ENCODE measurements around the gene EFCAB6. TPM values are rescaled to one million over a fixed set of nuclear protein-coding genes. Genes with fewer than 3 reads are reported as not detected.

Gene EFCAB6
- total and polyA plus RNA-seq, 4 donors, result 0.14 to 2.1 (median 0.53) TPM

DNA sequence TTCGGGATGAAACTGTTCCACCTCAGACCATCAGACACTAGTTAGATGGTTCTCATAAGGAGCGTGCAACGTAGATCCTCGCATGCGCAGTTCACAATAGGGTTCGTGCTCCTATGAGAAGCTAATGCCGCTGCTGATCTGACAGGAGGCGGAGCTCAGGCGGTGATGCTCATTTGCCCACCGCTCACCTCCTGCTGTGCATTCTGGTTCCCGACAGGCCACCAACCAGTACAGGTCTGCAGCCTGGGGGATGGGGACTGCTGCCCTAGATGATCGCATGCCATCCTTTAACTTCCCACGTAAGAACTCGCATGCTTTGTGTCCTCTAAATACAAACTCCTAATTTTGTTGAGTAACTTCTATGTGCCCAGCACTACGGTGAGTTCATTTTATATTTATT, 62.6 kb downstream of the EFCAB6 start:
- no peaks in the 10 kb centered on the region for H3K36me3 ChIP-seq (ENCODE audit: control insufficient read depth in 4 of 4, insufficient read depth in 3 of 4, low read depth in 1 of 4, low read length in 3 of 4)
- H3K4me1 ChIP-seq (ENCODE audit: control insufficient read depth in 4 of 4, insufficient read depth in 4 of 4, low read length in 3 of 4), result no peaks in the 10 kb centered on the region
- H3K9ac ChIP-seq (ENCODE audit: low read depth in 1 of 2, low read length in 2 of 2), result no peak overlapping the region
- no peak for TF ChIP-seq SP1 (IDR thresholded peaks at IDR 0.05)
- no peak for TF ChIP-seq HNF4G (IDR thresholded peaks at IDR 0.05)
- TF ChIP-seq JUND (IDR thresholded peaks at IDR 0.05), result no peak
- TF ChIP-seq GABPA (IDR thresholded peaks at IDR 0.05 in 1 of 2, conservative IDR thresholded peaks at IDR 0.05 in 1 of 2), result no peak
- TF ChIP-seq HNF4A (conservative IDR thresholded peaks at IDR 0.05), result no peak
- TF ChIP-seq, protein P1, sequence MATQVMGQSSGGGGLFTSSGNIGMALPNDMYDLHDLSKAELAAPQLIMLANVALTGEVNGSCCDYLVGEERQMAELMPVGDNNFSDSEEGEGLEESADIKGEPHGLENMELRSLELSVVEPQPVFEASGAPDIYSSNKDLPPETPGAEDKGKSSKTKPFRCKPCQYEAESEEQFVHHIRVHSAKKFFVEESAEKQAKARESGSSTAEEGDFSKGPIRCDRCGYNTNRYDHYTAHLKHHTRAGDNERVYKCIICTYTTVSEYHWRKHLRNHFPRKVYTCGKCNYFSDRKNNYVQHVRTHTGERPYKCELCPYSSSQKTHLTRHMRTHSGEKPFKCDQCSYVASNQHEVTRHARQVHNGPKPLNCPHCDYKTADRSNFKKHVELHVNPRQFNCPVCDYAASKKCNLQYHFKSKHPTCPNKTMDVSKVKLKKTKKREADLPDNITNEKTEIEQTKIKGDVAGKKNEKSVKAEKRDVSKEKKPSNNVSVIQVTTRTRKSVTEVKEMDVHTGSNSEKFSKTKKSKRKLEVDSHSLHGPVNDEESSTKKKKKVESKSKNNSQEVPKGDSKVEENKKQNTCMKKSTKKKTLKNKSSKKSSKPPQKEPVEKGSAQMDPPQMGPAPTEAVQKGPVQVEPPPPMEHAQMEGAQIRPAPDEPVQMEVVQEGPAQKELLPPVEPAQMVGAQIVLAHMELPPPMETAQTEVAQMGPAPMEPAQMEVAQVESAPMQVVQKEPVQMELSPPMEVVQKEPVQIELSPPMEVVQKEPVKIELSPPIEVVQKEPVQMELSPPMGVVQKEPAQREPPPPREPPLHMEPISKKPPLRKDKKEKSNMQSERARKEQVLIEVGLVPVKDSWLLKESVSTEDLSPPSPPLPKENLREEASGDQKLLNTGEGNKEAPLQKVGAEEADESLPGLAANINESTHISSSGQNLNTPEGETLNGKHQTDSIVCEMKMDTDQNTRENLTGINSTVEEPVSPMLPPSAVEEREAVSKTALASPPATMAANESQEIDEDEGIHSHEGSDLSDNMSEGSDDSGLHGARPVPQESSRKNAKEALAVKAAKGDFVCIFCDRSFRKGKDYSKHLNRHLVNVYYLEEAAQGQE (IDR thresholded peaks at IDR 0.05), result no peak
- no peak for TF ChIP-seq EGR1 (IDR thresholded peaks at IDR 0.05; ENCODE audit: low read depth in 2 of 2)
- no peak for TF ChIP-seq FOXA2 (IDR thresholded peaks at IDR 0.05)
- TF ChIP-seq RAD21 (IDR thresholded peaks at IDR 0.05), result no peak
- TF ChIP-seq NR2F2 (IDR thresholded peaks at IDR 0.05), result no peak
- H3K27ac ChIP-seq (ENCODE audit: low read depth in 1 of 2, low read length in 2 of 2), result no peak overlapping the region
- no peak overlapping the region for H3K4me3 ChIP-seq (ENCODE audit: low read depth in 1 of 3, low read length in 3 of 3)
- DNase-seq (ENCODE audit: low spot score), result no peak
- no peaks in the 10 kb centered on the region for H3K9me3 ChIP-seq (ENCODE audit: control insufficient read depth in 4 of 4, low read length in 3 of 4)
- no peaks in the 10 kb centered on the region for H3K27me3 ChIP-seq (ENCODE audit: control insufficient read depth in 4 of 4, insufficient read depth in 4 of 4, low read length in 3 of 4)
- WGBS, result 83% methylated on average over 15 of the region's 15 CpGs

DNA sequence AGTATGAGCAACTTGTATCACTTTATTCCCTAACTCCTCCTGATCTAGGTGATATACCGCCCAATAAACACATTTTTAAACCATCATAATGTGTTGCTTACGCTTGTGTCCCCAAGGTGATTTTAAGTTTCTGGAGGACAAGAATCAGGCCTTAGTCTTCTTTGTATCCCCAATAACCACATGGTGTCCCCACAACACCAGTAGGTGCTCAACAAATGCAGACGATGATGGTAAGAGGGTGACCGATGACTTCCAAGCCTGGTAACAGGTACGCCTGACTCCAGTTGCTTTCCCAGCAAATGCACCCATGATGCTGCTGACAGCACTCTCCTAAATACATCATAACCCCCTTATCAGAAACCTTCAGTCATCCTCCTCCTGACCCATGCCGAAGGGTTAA, 64.2 kb downstream of the EFCAB6 start:
- no peak overlapping the region for H3K9ac ChIP-seq (ENCODE audit: low read depth in 1 of 2, low read length in 2 of 2)
- no peaks in the 10 kb centered on the region for H3K9me3 ChIP-seq (ENCODE audit: control insufficient read depth in 4 of 4, low read length in 3 of 4)
- WGBS, result 93% methylated on average over 6 of the region's 6 CpGs
- TF ChIP-seq, protein P2, sequence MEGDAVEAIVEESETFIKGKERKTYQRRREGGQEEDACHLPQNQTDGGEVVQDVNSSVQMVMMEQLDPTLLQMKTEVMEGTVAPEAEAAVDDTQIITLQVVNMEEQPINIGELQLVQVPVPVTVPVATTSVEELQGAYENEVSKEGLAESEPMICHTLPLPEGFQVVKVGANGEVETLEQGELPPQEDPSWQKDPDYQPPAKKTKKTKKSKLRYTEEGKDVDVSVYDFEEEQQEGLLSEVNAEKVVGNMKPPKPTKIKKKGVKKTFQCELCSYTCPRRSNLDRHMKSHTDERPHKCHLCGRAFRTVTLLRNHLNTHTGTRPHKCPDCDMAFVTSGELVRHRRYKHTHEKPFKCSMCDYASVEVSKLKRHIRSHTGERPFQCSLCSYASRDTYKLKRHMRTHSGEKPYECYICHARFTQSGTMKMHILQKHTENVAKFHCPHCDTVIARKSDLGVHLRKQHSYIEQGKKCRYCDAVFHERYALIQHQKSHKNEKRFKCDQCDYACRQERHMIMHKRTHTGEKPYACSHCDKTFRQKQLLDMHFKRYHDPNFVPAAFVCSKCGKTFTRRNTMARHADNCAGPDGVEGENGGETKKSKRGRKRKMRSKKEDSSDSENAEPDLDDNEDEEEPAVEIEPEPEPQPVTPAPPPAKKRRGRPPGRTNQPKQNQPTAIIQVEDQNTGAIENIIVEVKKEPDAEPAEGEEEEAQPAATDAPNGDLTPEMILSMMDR (IDR thresholded peaks at IDR 0.05; ENCODE audit: low read depth, low read length, missing input control), result no peak
- TF ChIP-seq TAF1 (conservative IDR thresholded peaks at IDR 0.05), result no peak
- TF ChIP-seq FOXA2 (IDR thresholded peaks at IDR 0.05), result no peak
- TF ChIP-seq, protein P3, sequence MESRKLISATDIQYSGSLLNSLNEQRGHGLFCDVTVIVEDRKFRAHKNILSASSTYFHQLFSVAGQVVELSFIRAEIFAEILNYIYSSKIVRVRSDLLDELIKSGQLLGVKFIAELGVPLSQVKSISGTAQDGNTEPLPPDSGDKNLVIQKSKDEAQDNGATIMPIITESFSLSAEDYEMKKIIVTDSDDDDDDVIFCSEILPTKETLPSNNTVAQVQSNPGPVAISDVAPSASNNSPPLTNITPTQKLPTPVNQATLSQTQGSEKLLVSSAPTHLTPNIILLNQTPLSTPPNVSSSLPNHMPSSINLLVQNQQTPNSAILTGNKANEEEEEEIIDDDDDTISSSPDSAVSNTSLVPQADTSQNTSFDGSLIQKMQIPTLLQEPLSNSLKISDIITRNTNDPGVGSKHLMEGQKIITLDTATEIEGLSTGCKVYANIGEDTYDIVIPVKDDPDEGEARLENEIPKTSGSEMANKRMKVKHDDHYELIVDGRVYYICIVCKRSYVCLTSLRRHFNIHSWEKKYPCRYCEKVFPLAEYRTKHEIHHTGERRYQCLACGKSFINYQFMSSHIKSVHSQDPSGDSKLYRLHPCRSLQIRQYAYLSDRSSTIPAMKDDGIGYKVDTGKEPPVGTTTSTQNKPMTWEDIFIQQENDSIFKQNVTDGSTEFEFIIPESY (IDR thresholded peaks at IDR 0.05), result no peak
- TF ChIP-seq RAD21 (IDR thresholded peaks at IDR 0.05), result peak in 1 of 2 donors; percentile 23
- TF ChIP-seq JUND (IDR thresholded peaks at IDR 0.05), result no peak
- no peak overlapping the region for H3K27ac ChIP-seq (ENCODE audit: low read depth in 1 of 2, low read length in 2 of 2)
- no peaks in the 10 kb centered on the region for H3K27me3 ChIP-seq (ENCODE audit: control insufficient read depth in 4 of 4, insufficient read depth in 4 of 4, low read length in 3 of 4)
- H3K4me3 ChIP-seq (ENCODE audit: low read depth in 1 of 3, low read length in 3 of 3), result no peak overlapping the region
- no peaks in the 10 kb centered on the region for H3K36me3 ChIP-seq (ENCODE audit: control insufficient read depth in 4 of 4, insufficient read depth in 3 of 4, low read depth in 1 of 4, low read length in 3 of 4)
- no peak for DNase-seq (ENCODE audit: low spot score)
- H3K4me1 ChIP-seq (ENCODE audit: control insufficient read depth in 4 of 4, insufficient read depth in 4 of 4, low read length in 3 of 4), result no peaks in the 10 kb centered on the region
